Kidney tubule cell (primary cell): Measurements from ENCODE around the gene C16orf82.
"Not testable (repeated sequence)": the region's sequence is repeated elsewhere in the genome, so short reads cannot be mapped to it uniquely, and the experiment has no call there.

ENCODE experiments used
- DNase-seq: peaks from one replicate; pipeline ENCODE4 v3.0.0-alpha.2; 2018; ENCODE audit warnings: low spot score

Gene C16orf82

GRCh38 chr16:27066668-27067537 lies at the start of gene C16orf82:
Gene C16orf82 (plus strand): TSS chr16:27066927.
- no peak for DNase-seq

DNA sequence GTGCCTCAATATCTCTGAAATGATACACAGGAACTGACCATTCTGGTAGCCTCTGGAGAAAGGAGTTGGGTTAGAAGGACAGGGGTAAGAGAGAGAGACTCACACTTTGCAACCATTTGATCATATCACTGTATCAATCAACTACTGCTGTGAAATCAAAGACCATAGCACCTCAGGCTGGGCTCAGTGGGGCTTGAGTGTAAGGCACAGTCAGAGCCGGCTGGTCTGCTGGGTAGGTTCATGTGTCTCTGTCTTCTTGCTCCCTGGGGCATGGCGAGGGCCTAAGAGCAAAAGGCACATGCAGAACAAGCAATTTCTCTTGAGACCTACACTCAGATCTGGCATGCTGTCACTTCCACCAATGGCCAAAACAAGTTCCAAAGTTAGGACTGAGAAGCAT lies 46.7 kb upstream of the C16orf82 start:
- DNase-seq, result no peak

- DNase-seq, result no peak
These were observed 42.7 kb upstream of the C16orf82 start for GRCh38 chr16:27024010-27024409.

- DNase-seq, result no peak
These were observed 41.1 kb upstream of the C16orf82 start for GRCh38 chr16:27025581-27025980.

DNA sequence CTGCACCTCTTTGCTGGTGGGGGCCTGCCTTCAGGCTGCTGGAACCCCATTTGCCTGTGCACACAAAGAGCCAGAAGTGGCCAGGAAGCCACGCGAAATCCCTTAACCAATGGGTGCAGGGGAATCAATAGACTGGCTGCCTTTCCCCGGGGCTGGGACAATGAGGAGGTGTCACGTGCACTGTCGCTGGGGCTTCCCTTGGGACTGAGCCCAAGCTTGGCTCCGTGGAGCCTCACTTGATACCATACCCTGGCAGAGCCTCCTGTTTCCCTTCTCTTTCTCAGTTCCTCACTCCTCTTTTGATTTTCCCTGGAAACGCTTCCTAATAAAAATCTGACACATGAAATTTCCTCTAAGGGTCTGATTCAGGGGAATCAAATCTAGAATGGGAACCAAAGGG lies 38.8 kb upstream of the C16orf82 start:
- no peak for DNase-seq

- DNase-seq, result no peak
These were observed 38.1 kb upstream of the C16orf82 start for GRCh38 chr16:27028591-27029110.

GRCh38 chr16:27029525-27029924 lies 37.2 kb upstream of the C16orf82 start:
- DNase-seq, result no peak

GRCh38 chr16:27033281-27033979 lies 33.3 kb upstream of the C16orf82 start:
- DNase-seq, result no peak

DNA sequence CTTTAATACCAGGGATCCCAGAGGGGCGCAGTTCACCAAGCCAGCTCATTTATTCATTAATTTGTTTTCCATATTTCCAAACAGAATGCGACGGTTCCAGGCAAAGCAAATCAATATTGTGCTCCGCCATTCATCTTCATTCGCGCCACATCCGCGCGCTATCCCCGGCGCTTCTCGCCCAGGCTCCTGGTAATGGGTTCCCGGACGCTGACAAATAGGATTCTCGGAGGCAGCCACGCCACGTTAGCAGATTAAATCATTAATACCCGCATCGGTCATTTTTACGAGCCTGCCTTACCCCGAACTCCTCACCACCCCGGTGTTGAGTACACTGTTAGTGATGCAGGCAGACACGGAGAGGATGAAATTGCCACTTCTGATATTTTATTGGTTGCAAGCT lies 26.0 kb upstream of the C16orf82 start:
- DNase-seq, result no peak

DNA sequence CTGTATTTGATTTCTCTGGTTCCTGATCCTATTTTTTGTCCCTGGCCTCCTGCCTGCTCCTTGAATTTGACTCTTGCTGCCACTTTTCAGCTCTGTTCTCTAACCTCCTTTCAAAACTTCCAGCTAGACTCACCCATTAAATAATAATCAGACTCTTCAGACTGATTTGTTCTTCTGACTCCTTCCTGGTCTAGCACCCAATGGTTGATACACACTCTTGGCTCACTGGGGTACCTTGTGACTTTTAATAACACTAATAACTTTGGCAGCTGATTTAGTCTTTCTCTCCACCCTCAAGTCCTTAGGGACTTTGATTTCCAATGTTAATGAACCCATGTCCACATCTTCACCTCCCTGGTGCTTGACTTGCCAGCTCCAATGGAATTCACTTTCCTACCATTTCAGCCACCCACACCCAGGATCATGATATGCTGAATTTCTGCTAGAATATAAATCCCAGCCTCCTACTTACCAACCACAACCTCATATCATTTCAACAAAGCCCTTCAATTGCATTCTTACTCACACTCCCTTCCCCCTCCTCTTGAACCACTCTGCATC lies 19.7 kb upstream of the C16orf82 start:
- no peak for DNase-seq

GRCh38 chr16:27048316-27048715 lies 18.4 kb upstream of the C16orf82 start:
- peak; percentile 9 for DNase-seq

- no peak for DNase-seq
These were observed 17.6 kb upstream of the C16orf82 start for GRCh38 chr16:27049117-27049516.

- no peak for DNase-seq
These were observed 14.7 kb upstream of the C16orf82 start for GRCh38 chr16:27052007-27052406.

DNA sequence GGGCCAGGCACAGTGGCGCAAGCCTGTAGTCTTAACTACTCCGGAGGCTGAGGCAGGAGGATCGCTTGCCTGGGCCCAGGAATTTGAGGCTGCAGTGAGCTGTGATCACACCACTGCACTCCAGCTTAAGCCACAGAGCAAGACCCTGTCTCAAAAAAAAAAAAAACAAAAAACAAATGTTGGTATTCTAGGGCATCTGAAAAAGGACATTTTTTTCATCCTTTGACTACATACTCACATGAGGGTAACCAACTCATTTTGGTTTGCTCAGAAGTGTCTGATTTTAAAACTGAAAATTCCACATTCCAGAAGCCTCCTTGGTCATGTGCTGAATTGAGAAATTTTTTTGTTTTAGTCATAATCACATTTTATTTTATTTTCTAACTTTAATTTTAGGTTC lies 12.7 kb upstream of the C16orf82 start:
- DNase-seq, result no peak

DNA sequence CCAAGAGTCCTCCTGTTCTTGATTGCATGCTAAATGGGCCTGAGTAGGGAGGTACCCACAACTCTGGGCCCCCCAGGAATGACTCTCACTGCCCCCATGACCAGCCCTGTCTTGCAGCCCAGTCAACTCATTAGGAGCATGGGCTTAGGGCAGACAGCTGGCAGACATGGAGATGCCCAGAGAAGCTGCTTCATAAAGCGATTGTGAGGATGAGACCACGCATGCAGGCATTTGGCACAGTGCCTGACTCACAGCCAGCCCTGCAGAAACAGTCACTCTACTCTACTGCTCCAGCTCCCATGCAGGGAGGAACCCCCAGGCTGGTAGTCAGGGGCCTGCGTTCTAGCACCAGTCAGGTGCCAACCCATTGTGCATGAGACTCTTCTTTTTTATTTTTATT lies 8.4 kb upstream of the C16orf82 start:
- no peak for DNase-seq

DNA sequence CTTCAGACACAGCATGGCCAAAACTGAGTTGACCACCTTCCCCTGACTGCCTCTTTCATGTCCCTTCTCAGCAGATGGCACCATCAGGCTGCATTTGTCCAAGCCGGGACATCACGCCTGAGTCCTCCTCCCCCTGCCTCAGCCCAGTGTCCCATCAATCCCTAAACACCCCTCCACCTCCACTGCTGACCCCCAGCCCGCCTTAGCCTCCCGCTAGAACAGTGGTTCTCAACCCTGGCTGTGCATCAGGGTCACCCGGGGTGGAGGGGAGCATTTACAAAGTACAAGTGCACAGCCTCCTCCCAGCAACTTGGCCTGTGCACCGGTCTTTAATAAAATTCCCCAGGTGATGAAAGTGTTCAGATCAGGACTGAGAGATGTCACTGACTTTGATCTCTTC lies 4.0 kb downstream of the C16orf82 start:
- DNase-seq, result no peak

DNA sequence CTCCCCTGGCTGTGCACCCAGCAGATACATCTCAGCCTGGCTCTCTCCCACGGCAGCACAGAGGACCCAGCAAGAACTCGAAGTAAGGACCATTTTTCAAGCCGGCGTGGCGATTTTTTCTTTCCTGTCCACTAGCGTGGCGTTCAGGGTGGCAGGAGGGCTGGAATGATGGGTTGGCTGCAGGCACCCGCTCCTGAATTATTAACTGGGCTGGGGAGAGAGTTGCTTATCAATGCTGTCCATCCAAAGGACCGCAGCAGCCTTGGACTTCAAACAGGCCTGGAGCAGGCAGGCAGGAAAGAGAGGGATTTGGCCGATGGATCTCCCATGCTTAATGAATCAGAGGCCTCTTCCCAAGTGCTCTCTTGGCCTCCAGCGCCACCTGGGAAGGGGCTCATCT lies 7.0 kb downstream of the C16orf82 start:
- DNase-seq, result no peak

- no peak for DNase-seq
These were observed 14.2 kb downstream of the C16orf82 start for GRCh38 chr16:27080895-27081294.

DNA sequence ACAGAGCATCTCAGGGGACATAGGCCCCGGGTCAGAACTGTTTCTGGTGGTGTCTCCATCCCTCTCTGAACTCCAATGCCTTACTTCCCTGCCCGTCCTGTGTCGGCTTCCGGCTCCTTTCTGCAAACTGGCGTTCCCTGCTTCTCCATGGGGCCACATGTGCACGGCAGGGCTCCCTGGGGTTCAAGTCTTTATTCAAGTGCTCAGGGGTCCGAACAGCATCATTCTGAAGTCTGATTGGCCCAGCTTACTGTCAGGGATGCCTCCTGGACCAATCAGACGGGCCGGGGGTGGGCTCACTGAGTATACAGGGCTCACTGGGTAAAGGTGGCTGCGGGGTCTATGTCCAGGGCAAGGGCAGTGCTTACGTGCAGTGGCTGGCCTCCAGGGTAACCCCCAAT lies 17.1 kb downstream of the C16orf82 start:
- no peak for DNase-seq

GRCh38 chr16:27084307-27085028 lies 17.7 kb downstream of the C16orf82 start:
- no peak for DNase-seq

DNA sequence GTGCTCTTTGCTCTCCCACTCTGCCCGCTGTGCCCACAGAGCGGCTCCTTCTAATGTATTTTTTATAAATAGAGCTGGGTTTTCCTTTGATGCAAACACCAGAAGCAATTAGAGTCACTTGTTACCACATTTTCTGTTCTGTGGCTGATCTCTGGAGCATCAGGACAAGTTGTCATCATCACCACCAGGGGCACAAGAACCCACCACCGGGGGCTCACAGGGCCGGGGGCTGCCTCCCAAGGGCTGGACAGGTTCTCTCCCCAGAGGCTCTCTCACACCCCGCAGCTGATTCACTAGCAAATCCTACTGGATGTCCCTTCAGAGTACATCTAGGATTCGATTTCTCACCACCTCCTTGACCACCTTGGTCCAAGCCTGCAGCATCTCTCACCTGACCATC lies 18.5 kb downstream of the C16orf82 start:
- no peak for DNase-seq

DNA sequence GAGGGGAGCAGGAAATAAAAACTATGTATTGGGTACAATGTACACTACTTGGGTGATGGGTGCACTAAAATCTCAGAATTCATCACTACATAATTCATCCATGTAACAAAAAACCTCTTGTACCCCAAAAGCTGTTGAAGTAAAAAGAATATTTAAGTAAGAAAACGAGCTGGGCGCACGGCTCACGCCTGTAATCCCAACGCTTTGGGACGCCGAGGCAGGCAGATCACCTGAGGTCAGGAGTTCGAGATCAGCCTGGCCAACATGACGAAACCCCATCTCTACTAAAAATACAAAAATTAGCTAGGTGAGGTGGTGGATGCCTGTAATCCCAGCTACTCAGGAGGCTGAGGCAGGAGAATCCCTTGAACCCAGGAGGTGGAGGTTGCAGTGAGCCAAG lies 19.3 kb downstream of the C16orf82 start:
- not testable (repeated sequence) for DNase-seq
